ENCODE measurements around the gene C15orf39. TPM values are rescaled to one million over a fixed set of nuclear protein-coding genes. Genes with fewer than 3 reads are reported as not detected.

C15orf39 gene
- total and polyA plus RNA-seq, 9 of the 15 experiments (the other 6 are each of a cell fraction or from before 2014, with no cell fraction given), result 0.31 to 29.8 (median 4.4) TPM

GRCh38 chr15:75234191-75234810 lies 32.6 kb downstream of the C15orf39 start:
- DNase-seq (ENCODE audit: extremely low read depth in 1 of 4, low spot score in 3 of 4) (no peak), ATAC-seq (no peak), FAIRE-seq (no peak)
- 0% methylated on average over 5 of the region's 5 CpGs for WGBS (ENCODE audit: insufficient coverage, low coverage, missing lambda C conversion rate)
- ChIA-PET CTCF (ENCODE audit: low intra/inter-chr PET ratio) (no interaction called here), POLR2A (interaction anchor here (0.5 to 0.6 kb wide), 3 partner anchors 19 to 270 kb away, joined by 3 to 4 read pairs (median 3); no protein-coding TSS in a partner anchor)
- no peak overlapping the region for H3K9ac ChIP-seq (ENCODE audit: insufficient read depth in 1 of 2, low read depth in 2 of 2, low read length in 2 of 2)
- H3K4me2 ChIP-seq (ENCODE audit: insufficient read depth, low read length), result no peak overlapping the region
- in situ Hi-C loops (cut with MboI) (loop anchor here (10.0 kb wide), 1 partner anchor 1150 kb away; the partner anchor contains the start of gene GOLGA6A), intact Hi-C loops (cut with micrococcal nuclease) (no loop called here)
- TF ChIP-seq ZNF280A (IDR thresholded peaks at IDR 0.05; ENCODE audit: low read depth, partially characterized antibody) (no peak), NR2C1 (IDR thresholded peaks at IDR 0.05) (no peak), NR2C1 (tag; IDR thresholded peaks at IDR 0.05) (no peak), MED1 (CRISPR knock-in tag; IDR thresholded peaks at IDR 0.05; ENCODE audit: borderline replicate concordance) (no peak), HNRNPUL1 (IDR thresholded peaks at IDR 0.05; ENCODE audit: low read length) (no peak), GATAD2B (IDR thresholded peaks at IDR 0.05; ENCODE audit: borderline replicate concordance) (no peak), ZNF76 (CRISPR knock-in tag; IDR thresholded peaks at IDR 0.05; ENCODE audit: borderline replicate concordance) (no peak), ATF4 (CRISPR knock-in tag; IDR thresholded peaks at IDR 0.05) (no peak), SMAD3 (CRISPR knock-in tag; conservative IDR thresholded peaks at IDR 0.05) (no peak), ZNF740 (CRISPR knock-in tag; IDR thresholded peaks at IDR 0.05) (no peak), ZNF740 (tag; IDR thresholded peaks at IDR 0.05) (no peak), TFE3 (CRISPR knock-in tag; IDR thresholded peaks at IDR 0.05) (no peak), FOXA3 (CRISPR knock-in tag; conservative IDR thresholded peaks at IDR 0.05 in 1 of 2, IDR thresholded peaks at IDR 0.05 in 1 of 2) (no peak), ZNF146 (CRISPR knock-in tag; IDR thresholded peaks at IDR 0.05; ENCODE audit: unreplicated experiment) (no peak), ZNF143 (CRISPR knock-in tag; IDR thresholded peaks at IDR 0.05) (no peak), KDM5B (IDR thresholded peaks at IDR 0.05; ENCODE audit: insufficient replicate concordance, low read depth, low read length) (no peak), ILK (tag; IDR thresholded peaks at IDR 0.05; ENCODE audit: borderline replicate concordance, low read depth) (no peak)
- H3K27me3 ChIP-seq (ENCODE audit: control insufficient read depth in 2 of 2, insufficient read depth in 2 of 2, low read length in 2 of 2), result peaks cover 3 to 77% of the 10 kb centered on the region in 2 experiments; a peak in 3 of 5 replicates
- no TSS peak for BruUV-seq (replicated peaks)
- peaks cover 0 to 15% of the 10 kb centered on the region in 2 experiments; a peak in 2 of 5 replicates for H3K4me1 ChIP-seq (replicated peaks in 1 of 2; ENCODE audit: control insufficient read depth in 2 of 2, insufficient read depth in 2 of 2, low read length in 2 of 2)
- no peak overlapping the region for H3K27ac ChIP-seq (ENCODE audit: extremely low read depth, low read depth, low read length)
- H3K9me1 ChIP-seq (ENCODE audit: control insufficient read depth, insufficient read depth, low read length), result no peaks in the 10 kb centered on the region
- H3K79me2 ChIP-seq (ENCODE audit: control insufficient read depth, insufficient read depth, low read length), result no peaks in the 10 kb centered on the region
- no peak overlapping the region for H2AFZ ChIP-seq (ENCODE audit: low read depth, low read length)
- no peaks in the 10 kb centered on the region for H3K36me3 ChIP-seq (ENCODE audit: control insufficient read depth, insufficient read depth, low read length)
- H3K9me3 ChIP-seq (replicated peaks; ENCODE audit: control insufficient read depth, insufficient read depth, low read depth, low read length), result no peaks in the 10 kb centered on the region
- H3K4me3 ChIP-seq, result no peak overlapping the region
- peaks cover 13% of the 10 kb centered on the region for H4K20me1 ChIP-seq (replicated peaks; ENCODE audit: control insufficient read depth, insufficient read depth, low read length)
